ENCODE data around the gene NET1. TPM values are rescaled to one million over a fixed set of nuclear protein-coding genes. Genes with fewer than 3 reads are reported as not detected.

Gene NET1
- total RNA-seq, 2 experiments from 2014 or later = 39.8 to 46.3 TPM

DNA sequence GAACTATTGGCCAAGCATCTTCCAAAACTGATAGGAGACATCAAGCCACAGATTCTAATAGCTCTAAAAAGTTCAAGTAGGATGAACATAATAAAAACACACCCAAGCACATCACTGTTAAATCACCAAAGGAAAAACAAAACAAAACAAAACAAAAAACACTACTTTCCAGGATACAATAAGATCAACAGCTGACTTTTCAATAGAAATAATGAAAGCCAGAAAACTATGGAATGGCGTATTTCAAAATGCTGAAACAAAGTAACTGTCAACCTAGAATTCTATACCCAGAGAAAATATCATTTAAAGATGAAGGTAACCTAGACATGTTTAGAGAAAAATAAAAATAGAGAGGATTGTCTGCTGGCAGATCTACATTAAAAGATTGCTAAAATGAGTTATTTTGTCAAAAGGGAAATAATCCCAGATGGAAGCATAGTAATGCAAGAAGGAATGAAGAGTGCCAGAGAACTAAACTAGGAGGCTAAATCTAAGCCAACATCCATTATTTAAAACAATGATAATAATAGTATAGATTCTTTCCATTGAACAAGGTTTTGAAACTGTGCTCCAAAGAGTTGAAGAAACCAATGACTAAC, 21.7 kb upstream of the NET1 start:
- Histone ChIP-seq H3K9me2 (ENCODE audit: insufficient read depth, low read length) (no peaks in the 10 kb centered on the region), H3K9me3 (ENCODE audit: low read length) (peaks cover 18% of the 10 kb centered on the region), H3K79me2 (ENCODE audit: insufficient read depth, low read depth, low read length) (no peaks in the 10 kb centered on the region), H2AFZ (ENCODE audit: low read length) (no peak overlapping the region), H3K4me2 (ENCODE audit: low read length) (no peak overlapping the region), H3K4me1 (ENCODE audit: insufficient read depth, low read length, poor library complexity, severe bottlenecking) (no peaks in the 10 kb centered on the region), H3K36me3 (ENCODE audit: insufficient read depth, low read length) (no peaks in the 10 kb centered on the region), H3K27ac (ENCODE audit: low read depth, low read length, poor library complexity, severe bottlenecking) (no peak overlapping the region), H4K20me1 (ENCODE audit: insufficient read depth, low read length) (no peaks in the 10 kb centered on the region), H3K4me3 (ENCODE audit: low read depth, low read length, poor library complexity, severe bottlenecking) (no peak overlapping the region)
- DNase-seq (ENCODE audit: low spot score) = no peak
- intact Hi-C loops (cut with micrococcal nuclease; ENCODE audit: unreplicated experiment) = no loop called here
- CTCF ChIA-PET (ENCODE audit: unreplicated experiment) = no interaction called here
- no TSS peak for BruUV-seq (replicated peaks)
- POLR2A ChIA-PET = no interaction called here
- TF ChIP-seq EZH2phosphoT487 (IDR thresholded peaks at IDR 0.05; ENCODE audit: borderline replicate concordance, low read depth, low read length) = no peak
- TF ChIP-seq, protein P1, sequence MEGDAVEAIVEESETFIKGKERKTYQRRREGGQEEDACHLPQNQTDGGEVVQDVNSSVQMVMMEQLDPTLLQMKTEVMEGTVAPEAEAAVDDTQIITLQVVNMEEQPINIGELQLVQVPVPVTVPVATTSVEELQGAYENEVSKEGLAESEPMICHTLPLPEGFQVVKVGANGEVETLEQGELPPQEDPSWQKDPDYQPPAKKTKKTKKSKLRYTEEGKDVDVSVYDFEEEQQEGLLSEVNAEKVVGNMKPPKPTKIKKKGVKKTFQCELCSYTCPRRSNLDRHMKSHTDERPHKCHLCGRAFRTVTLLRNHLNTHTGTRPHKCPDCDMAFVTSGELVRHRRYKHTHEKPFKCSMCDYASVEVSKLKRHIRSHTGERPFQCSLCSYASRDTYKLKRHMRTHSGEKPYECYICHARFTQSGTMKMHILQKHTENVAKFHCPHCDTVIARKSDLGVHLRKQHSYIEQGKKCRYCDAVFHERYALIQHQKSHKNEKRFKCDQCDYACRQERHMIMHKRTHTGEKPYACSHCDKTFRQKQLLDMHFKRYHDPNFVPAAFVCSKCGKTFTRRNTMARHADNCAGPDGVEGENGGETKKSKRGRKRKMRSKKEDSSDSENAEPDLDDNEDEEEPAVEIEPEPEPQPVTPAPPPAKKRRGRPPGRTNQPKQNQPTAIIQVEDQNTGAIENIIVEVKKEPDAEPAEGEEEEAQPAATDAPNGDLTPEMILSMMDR (conservative IDR thresholded peaks at IDR 0.05; ENCODE audit: low read length) = no peak

DNA sequence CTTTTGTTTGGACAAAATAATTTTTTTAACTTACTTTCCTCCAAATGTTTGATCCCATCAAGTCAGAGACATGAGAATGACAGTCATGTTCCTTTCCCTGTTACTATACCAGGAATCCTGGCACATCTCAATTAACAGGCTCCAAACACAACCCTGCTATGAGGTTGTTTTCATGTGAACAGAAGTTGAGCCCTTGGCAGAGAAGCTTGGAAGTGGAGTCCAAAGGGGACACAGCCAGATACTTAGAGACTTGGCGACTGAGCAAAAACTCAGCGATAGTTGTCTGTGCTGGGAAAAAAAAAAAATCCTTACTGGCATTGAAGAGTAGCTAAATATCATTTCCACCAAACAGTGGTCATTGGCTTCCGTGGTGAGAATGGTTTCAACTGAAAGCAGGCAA, 20.6 kb upstream of the NET1 start:
- ChIA-PET CTCF (ENCODE audit: unreplicated experiment) (no interaction called here), POLR2A (interaction anchor here (0.6 to 0.9 kb wide), 2 partner anchors 22 to 603 kb away, joined by 3 read pairs; no protein-coding TSS in a partner anchor)
- intact Hi-C loops (cut with micrococcal nuclease; ENCODE audit: unreplicated experiment) = no loop called here
- no peaks in the 10 kb centered on the region for H4K20me1 ChIP-seq (ENCODE audit: insufficient read depth, low read length)
- peaks cover 18% of the 10 kb centered on the region for H3K9me3 ChIP-seq (ENCODE audit: low read length)
- TF ChIP-seq, protein P1 (conservative IDR thresholded peaks at IDR 0.05; ENCODE audit: low read length) = no peak
- no peak for TF ChIP-seq EZH2phosphoT487 (IDR thresholded peaks at IDR 0.05; ENCODE audit: borderline replicate concordance, low read depth, low read length)
- no peak for DNase-seq (ENCODE audit: low spot score)
- H3K4me1 ChIP-seq (ENCODE audit: insufficient read depth, low read length, poor library complexity, severe bottlenecking) = no peaks in the 10 kb centered on the region
- BruUV-seq (replicated peaks) = no TSS peak
- H3K79me2 ChIP-seq (ENCODE audit: insufficient read depth, low read depth, low read length) = no peaks in the 10 kb centered on the region
- no peaks in the 10 kb centered on the region for H3K36me3 ChIP-seq (ENCODE audit: insufficient read depth, low read length)
- H3K27ac ChIP-seq (ENCODE audit: low read depth, low read length, poor library complexity, severe bottlenecking) = no peak overlapping the region
- H3K9me2 ChIP-seq (ENCODE audit: insufficient read depth, low read length) = no peaks in the 10 kb centered on the region
- no peak overlapping the region for H3K4me2 ChIP-seq (ENCODE audit: low read length)
- no peak overlapping the region for H3K4me3 ChIP-seq (ENCODE audit: low read depth, low read length, poor library complexity, severe bottlenecking)
- H2AFZ ChIP-seq (ENCODE audit: low read length) = no peak overlapping the region

DNA sequence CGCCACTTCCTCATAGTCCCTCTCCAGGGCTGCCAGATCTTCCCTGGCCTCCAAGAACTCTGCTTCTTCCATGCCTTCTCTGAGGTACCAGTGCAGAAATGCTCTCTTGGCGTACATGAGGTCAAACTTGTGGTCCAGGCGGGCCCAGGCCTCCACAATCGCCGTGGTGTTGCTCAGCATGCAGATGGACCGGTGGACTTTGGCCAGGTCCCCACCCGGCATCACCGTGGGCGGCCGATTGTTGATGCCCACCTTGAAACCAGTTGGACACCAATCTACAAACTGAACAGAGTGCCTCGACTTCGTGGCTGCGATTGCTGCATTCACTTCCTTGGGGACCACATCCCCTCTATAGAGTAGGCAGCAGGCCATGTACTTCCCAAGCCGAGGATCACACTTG, 18.8 kb upstream of the NET1 start:
- Histone ChIP-seq H3K79me2 (ENCODE audit: insufficient read depth, low read depth, low read length) (no peaks in the 10 kb centered on the region), H3K9me2 (ENCODE audit: insufficient read depth, low read length) (no peaks in the 10 kb centered on the region), H4K20me1 (ENCODE audit: insufficient read depth, low read length) (no peaks in the 10 kb centered on the region), H3K36me3 (ENCODE audit: insufficient read depth, low read length) (no peaks in the 10 kb centered on the region), H2AFZ (ENCODE audit: low read length) (no peak overlapping the region), H3K4me1 (ENCODE audit: insufficient read depth, low read length, poor library complexity, severe bottlenecking) (no peaks in the 10 kb centered on the region), H3K4me2 (ENCODE audit: low read length) (no peak overlapping the region), H3K9me3 (ENCODE audit: low read length) (peaks cover 18% of the 10 kb centered on the region), H3K4me3 (ENCODE audit: low read depth, low read length, poor library complexity, severe bottlenecking) (no peak overlapping the region), H3K27ac (ENCODE audit: low read depth, low read length, poor library complexity, severe bottlenecking) (no peak overlapping the region)
- TF ChIP-seq, protein P1 (conservative IDR thresholded peaks at IDR 0.05; ENCODE audit: low read length) = no peak
- TF ChIP-seq EZH2phosphoT487 (IDR thresholded peaks at IDR 0.05; ENCODE audit: borderline replicate concordance, low read depth, low read length) = no peak
- DNase-seq (ENCODE audit: low spot score) = no peak
- intact Hi-C loops (cut with micrococcal nuclease; ENCODE audit: unreplicated experiment) = no loop called here
- BruUV-seq (replicated peaks) = no TSS peak
- CTCF ChIA-PET (ENCODE audit: unreplicated experiment) = no interaction called here
- POLR2A ChIA-PET = no interaction called here

All from OCI-LY7 (cell line).